Mesothelial cell of epicardium (in vitro differentiated cells): Measurements from ENCODE around the gene LOXHD1. TPM values are rescaled to one million over a fixed set of nuclear protein-coding genes. Genes with fewer than 3 reads are reported as not detected.

ENCODE experiments used
- DNase-seq, 2 experiments: peaks; one replicate each; pipeline ENCODE4 v3.0.0; 2021; ENCODE audit warnings: low spot score in 2 of 2; ENCODE audit not compliant: unreplicated experiment in 2 of 2
- H3K27ac Mint-ChIP-seq: 2 replicates; pipeline ENCODE4 v1.8.0; 2021; ENCODE audit warnings: mixed read lengths
- H3K27me3 Mint-ChIP-seq: 2 replicates; pipeline ENCODE4 v1.8.0; 2021; ENCODE audit warnings: low read depth, mixed read lengths
- H3K36me3 Mint-ChIP-seq: 2 replicates; pipeline ENCODE4 v1.8.0; 2021; ENCODE audit warnings: mixed read lengths
- H3K4me1 Mint-ChIP-seq: 2 replicates; pipeline ENCODE4 v1.8.0; 2021; ENCODE audit warnings: mixed read lengths
- H3K4me3 Mint-ChIP-seq: 2 replicates; pipeline ENCODE4 v1.8.0; 2021; ENCODE audit warnings: mild to moderate bottlenecking, moderate library complexity, mixed read lengths
- H3K9me3 Mint-ChIP-seq: 2 replicates; pipeline ENCODE4 v1.8.0; 2021; ENCODE audit warnings: mixed read lengths
- CTCF ChIP-seq: fragments of 200-600 bp; sonication (generic); IDR thresholded peaks from one replicate; pipeline ENCODE4 v1.5.0; 2021; ENCODE audit warnings: antibody characterized with exemption; ENCODE audit not compliant: unreplicated experiment
- total RNA-seq: library from RNA; stranded (reverse); gene quantifications from 3 replicates; pipeline ENCODE4 v1.2.1, GENCODE V29; 2021

Gene LOXHD1
- total RNA-seq, 1 donor from 2014 or later = 0.07 TPM

- peaks cover 15% of the 10 kb centered on the region for H3K27me3 Mint-ChIP-seq
Observed at GRCh38 chr18:46668694-46669093, 11.7 kb upstream of the LOXHD1 start.

GRCh38 chr18:46668135-46668534, 11.1 kb upstream of the LOXHD1 start:
- Mint-ChIP-seq H3K36me3 (no peaks in the 10 kb centered on the region), H3K9me3 (peaks cover 5% of the 10 kb centered on the region), H3K4me3 (no peak overlapping the region), H3K27ac (no peak overlapping the region), H3K4me1 (peaks cover 9% of the 10 kb centered on the region), H3K27me3 (peaks cover 13% of the 10 kb centered on the region)
- no peak for TF ChIP-seq CTCF
- no peak for DNase-seq

More at GRCh38 chr18:46668694-46669093, 11.7 kb upstream of the LOXHD1 start:
- no peaks in the 10 kb centered on the region for H3K36me3 Mint-ChIP-seq
- TF ChIP-seq CTCF = no peak
- H3K4me3 Mint-ChIP-seq = no peak overlapping the region
- no peak overlapping the region for H3K27ac Mint-ChIP-seq
- no peak for DNase-seq
- peaks cover 1% of the 10 kb centered on the region for H3K9me3 Mint-ChIP-seq
- peaks cover 9% of the 10 kb centered on the region for H3K4me1 Mint-ChIP-seq

- no peaks in the 10 kb centered on the region for H3K36me3 Mint-ChIP-seq
- H3K4me3 Mint-ChIP-seq = no peak overlapping the region
- no peaks in the 10 kb centered on the region for H3K4me1 Mint-ChIP-seq
Observed at GRCh38 chr18:46663539-46663938, 6.5 kb upstream of the LOXHD1 start.

GRCh38 chr18:46660957-46661749, 4.1 kb upstream of the LOXHD1 start:
- Mint-ChIP-seq H3K27ac (no peak overlapping the region), H3K4me3 (no peak overlapping the region), H3K9me3 (peaks cover 9% of the 10 kb centered on the region), H3K27me3 (peaks cover 8% of the 10 kb centered on the region), H3K36me3 (no peaks in the 10 kb centered on the region), H3K4me1 (no peaks in the 10 kb centered on the region)
- no peak for TF ChIP-seq CTCF
- DNase-seq = no peak

More at GRCh38 chr18:46663539-46663938, 6.5 kb upstream of the LOXHD1 start:
- peaks cover 13% of the 10 kb centered on the region for H3K27me3 Mint-ChIP-seq
- DNase-seq = no peak
- peaks cover 9% of the 10 kb centered on the region for H3K9me3 Mint-ChIP-seq
- no peak for TF ChIP-seq CTCF
- no peak overlapping the region for H3K27ac Mint-ChIP-seq

GRCh38 chr18:46659484-46659883, 2.5 kb upstream of the LOXHD1 start:
- DNase-seq = no peak
- no peaks in the 10 kb centered on the region for H3K36me3 Mint-ChIP-seq
- TF ChIP-seq CTCF = no peak
- H3K27ac Mint-ChIP-seq = no peak overlapping the region
- no peaks in the 10 kb centered on the region for H3K4me1 Mint-ChIP-seq
- H3K9me3 Mint-ChIP-seq = peaks cover 9% of the 10 kb centered on the region
- peaks cover 5% of the 10 kb centered on the region for H3K27me3 Mint-ChIP-seq
- H3K4me3 Mint-ChIP-seq = no peak overlapping the region
